ENCODE data around the gene ENAH.

The ENAH gene

GRCh38 chr1:225468270-225469020 lies 184.5 kb downstream of the ENAH start:
- DNase-seq = no peak

DNA sequence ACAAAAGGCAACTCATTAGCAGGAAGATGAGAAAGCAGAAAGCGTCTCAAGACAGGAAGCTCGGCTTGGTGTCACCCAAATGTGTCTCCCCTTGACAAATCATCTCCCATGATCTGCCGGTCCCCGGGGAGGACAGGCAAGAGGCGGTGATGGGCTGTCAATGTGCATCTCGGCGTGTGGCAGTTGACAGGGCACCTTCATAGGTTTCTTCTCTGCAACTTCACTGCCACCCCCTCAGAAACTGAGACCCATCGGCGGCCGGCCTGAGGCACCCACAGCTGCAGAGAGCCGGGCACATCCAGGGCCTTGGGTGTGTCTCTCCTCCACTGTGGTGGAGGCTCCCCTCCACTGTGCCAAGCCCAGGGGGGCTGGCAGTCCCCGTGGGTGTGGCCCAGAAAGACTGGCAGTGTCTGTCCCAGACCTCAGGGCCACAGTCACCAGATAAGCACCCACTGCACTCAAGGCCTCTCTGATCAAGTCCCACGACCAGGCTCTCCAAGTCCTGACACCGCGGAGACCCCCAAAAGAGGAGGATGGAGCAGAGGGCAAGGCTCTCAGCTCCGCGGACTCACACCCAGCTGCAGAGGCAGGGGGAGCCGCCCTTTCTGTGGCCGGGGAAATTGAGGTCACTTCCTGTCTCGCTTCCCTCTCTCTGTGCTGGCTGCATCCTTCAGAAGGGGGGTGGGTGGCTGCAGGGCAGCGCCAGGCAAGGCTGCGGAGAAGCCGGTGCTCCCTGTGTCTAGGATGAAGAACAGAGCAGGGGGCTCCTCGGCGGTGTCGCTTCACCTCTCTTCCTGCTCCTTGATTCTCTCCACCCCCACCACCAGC lies 185.5 kb downstream of the ENAH start:
- DNase-seq = peak; percentile 71

GRCh38 chr1:225466848-225467192 lies 186.1 kb downstream of the ENAH start:
- DNase-seq = no peak

DNA sequence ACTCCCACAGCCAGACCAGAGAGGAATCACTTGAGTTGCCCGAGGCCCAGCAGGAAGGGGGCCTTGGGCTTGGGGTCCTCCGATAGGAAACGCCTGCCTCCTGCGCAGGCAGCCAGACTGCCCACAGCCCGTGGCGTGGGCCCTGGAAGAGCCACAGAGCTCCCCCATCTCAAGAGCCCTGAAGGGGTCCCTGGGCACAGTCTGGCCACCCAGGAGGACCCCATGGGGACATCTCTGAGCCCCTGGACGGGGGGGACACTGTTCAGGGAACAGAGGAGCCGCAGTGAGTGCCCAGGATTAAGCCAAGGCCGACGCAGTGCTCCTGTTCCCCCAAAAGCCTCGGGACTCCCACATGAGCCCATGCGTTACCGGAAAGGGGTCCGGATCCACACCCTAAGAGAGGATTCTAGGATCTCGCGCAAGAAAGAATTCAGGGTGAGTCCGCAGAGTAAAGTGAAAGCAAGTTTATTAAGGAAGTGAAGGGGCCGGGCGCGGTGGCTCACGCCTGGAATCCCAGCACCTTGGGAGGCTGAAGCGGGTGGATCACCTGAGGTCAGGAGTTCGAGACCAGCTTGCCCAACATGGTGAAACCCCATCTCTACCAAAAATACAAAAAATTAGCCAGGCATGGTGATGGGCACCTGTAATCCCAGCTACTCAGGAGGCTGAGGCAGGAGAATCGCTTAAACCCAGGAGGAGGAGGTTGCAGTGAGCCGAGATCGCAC lies 187.0 kb downstream of the ENAH start:
- DNase-seq = no peak

GRCh38 chr1:225464851-225465792 lies 187.8 kb downstream of the ENAH start:
- no peak for DNase-seq

DNA sequence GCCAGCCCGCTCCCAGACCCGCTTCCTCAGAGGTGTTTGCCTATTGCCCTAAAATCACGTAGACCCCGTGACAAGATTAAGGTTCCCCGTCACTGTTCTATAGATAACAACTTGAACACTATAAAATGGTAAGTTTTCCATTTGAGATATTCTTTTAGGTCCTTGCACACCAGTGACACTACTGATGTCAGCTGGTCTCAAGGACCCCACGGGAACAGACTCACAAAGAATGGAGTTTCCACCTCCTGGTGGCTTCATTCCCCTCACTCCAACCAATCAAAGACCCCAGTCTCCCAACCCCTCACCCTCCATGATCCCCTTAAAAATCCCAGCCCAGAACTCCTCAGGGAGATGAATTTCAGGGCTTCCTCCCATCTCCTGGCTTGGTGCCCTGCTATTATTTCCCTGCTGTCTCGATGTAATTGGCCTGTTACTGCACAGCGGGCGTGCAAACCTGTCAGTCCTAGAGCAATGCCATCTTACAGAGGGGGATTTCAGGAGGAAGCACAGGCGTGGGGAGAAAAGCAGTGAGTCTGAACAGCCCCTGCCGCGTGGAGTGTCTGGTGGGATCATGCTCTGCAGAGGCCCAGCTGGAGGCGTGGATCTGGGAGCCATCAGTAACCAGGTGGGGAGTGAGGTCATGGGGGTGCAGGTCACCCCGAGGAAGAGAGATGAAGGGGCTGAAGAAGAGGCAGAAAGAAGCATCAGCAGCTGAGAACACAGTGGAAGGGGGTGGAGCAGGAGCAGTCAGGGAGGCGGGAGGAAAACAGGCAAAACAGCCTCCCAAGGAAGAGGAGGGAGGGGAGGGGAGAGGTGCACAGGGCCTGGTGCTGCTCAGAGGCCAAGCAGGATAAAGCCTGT lies 190.0 kb downstream of the ENAH start:
- DNase-seq = no peak

DNA sequence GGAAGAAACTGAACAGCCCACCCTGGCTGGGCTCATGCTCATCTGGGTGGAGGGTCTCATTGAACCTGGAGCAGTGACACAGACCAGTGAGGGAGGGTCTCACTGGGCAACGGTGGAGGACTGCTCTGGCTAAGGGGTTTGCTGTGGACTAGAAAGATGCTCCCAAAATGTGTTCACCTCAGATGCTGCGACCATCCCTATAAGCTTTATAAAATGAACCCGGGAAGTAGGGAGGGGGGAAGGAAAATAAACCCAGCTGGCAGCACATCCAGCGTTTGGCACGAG lies 190.6 kb downstream of the ENAH start:
- no peak for DNase-seq

DNA sequence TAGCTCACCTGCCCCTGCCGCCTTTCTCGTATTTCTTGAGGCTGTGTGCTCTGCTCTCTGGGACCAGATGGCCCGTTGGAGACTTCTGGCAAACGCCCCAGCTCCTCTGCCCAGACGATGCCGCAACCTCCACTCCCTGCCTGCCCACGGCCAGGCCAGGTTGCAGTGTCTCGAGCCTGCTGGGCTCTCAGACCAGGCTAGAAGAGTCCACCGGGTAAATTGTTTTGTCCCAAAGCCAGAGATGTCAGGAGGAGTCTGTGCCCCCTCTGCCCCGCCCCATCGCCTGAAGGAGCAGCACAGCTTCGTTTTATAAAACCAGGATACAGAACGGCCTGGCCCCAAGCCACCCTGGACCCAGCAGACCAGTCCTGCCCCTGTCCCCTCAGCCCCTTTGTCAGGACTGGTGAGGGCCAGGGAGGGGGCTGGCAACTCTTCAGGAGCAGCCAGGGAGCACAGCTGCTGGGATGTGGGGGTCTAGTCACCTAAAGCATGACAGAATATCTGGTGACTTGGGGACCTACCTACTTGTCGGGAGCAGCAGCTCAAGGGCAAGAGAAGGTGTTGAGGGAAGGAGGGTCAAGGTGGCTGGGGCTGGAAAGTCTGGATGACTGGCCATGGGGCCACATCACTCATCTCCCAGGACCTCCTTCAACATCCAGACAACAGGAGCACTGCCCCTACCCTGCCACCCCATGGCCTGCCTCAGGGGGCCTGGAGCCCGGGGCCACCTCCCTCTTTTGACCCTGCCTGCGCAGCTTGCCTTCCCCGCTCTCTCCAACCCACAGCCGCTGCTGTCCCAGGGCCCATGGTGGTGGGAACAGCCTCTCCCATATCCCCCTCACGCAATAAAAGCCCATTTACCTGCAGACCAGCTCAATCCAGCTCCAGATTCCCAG lies 191.1 kb downstream of the ENAH start:
- DNase-seq = no peak

DNA sequence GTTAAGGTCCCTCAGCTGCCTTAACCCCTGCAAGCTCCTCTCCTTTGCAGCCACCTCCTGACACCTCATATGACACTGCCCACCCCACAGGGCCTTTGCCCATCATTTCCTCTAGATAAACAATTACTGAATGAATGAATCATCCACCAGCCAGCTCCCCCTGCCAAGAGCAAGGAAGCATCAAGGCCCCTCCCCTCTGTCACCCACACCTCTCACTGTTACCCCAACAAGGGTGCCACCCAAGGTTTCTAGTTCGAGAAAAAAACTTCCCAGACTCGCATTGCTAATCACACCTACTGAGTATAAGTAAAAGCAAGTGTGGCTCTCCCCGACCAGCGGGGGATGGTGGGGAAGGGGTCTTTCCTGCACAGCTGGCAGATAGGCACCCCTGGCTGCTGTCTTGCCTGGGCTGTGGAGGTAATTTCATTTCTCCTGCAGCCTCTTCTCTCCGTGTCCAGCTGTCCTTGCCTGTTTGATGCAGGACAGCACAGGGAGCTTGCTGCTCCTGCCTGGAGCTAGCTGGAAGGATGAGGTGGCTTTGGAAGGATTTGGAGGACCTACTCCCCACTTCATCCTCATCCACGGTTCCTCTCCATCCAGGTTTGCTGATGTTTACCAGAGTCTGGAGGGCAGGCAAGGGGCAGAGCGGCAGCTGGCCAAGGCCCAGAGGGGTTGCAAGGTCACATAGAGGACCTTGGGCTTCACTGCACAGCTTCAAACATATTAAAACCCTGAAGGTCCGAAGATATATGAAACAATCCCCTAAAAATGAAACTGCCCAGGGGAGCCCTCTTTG lies 192.0 kb downstream of the ENAH start:
- DNase-seq = no peak

DNA sequence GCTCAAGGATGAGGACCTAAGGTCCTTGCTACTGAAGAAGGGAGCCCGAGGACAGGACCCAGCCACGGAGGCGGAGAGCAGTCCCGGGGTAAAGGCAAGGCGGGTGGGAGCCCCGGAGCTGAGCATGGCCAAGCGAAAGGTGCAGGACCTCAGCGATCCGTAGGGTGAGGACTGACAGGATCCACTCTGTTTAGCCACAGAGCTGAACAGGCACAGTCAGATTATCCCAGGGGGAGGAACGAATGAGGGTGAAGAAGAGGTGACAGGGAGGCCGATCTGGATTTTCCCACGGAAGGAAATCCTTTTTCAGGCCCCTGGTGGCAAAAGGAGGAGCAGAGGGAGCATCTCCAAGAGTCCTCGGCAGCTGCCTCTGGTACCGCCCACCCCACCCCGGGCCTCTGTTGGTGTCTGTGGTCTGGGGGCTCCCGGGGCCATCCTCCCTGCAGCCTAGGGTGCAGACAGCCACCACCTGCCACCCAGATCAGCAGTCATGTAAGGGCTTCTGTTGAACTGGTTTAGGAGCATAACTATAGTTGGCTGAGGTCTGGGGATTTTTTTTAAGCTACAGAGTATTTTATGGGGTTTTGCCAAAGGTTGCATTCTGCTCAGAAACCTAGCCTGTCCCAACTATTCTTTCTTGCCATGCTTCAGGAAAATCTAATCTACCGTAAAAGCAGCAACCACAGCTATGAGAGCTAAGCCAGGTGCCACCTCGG lies 192.7 kb downstream of the ENAH start:
- DNase-seq = no peak

GRCh38 chr1:225458222-225458631 lies 194.7 kb downstream of the ENAH start:
- no peak for DNase-seq

- DNase-seq = no peak
These were observed 198.2 kb downstream of the ENAH start for GRCh38 chr1:225454733-225455132.

GRCh38 chr1:225453797-225454648 lies 198.9 kb downstream of the ENAH start:
- DNase-seq = no peak

DNA sequence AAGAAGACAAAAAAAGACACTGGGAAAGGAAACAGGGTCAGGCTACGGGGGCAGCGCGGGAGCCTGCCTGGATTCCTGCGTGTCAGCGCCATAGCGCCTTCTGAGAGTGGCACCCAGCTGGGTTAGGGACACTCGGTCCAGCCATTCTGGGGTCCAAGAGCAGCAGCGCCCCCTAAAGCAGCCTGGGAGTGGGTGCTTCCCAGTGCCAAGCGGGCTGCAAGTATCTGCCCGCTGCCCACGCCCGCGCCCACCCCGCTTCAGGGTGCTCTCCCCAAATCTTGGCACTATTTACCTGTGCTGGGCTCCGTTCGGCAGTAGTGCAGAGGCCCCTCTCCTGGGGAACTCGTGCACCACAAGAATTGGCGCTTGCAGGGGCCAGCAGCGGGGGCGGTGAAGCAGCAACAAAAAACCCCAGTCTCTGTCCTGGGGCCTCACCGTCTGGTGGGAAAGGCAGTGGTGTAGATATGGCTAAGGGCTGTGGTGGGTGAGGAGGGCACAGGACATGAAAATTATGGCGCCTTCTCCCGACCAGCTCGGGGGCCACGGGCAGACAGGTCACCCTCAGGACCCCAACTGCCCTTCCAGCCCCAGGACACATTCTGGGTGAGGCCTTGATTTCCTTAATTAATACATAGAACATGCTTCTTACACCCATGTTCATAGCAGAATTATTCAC lies 200.9 kb downstream of the ENAH start:
- no peak for DNase-seq

DNA sequence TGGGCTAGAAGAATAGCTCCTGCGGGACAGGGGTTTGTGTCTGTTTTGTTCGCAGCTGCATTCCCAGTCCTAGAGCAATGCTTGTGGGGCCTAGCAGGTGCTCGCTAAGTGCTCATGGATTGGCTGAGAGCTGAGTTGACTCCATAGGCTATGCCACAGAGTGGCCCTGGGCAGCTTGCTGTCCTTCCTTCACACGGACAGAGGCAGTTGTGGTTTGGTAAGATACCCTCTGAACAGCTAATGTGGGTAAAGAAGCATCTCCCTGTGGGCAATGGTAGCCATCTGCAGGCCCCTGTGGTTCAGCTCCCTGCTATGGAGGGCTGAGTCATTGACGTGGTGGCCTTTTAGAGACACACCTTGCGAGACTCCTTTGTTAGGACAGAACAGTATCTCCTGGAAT lies 201.6 kb downstream of the ENAH start:
- DNase-seq = no peak

DNA sequence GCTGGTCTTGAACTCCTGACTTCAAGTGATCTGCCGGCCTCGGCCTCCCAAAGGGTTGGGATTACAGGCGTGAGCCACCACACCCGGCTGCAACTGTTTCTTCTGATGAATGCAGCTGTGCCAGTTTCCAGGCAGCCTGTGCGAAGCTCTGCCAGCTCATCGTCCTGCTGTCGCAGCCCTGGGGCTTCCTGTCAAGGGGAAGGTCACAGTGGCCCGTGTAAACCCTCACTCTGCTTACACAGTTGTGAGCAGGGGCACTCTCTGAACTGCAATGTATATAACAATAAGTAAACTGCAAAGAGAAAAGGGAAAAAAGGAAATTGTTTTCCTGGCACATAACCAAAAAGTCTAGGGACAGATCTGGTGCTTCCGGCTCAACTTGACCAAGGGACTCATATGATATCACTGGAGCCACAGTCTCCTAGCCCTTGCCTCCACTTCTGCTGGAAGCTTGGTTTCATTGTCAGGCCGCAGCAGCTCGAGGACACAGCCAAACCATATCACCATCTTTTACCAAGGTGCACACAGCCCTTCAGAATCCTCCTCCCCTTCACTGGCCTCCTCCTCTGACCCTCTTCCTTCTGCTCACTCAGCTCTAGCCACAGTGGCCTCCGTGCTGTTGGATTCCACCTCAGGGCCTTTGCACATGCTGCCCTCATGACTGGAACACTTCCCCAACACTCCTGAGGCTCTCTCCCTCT lies 202.3 kb downstream of the ENAH start:
- DNase-seq = peak; percentile 35

- DNase-seq = no peak
These were observed 203.1 kb downstream of the ENAH start for GRCh38 chr1:225449774-225450173.

All from GF-D8 (cell line).